GM12892 (cell line): ENCODE data around the gene OXCT1.

Source experiments
- POLR2A ChIP-seq: IDR thresholded peaks from 2 replicates; pipeline ENCODE4 v1.6.1; 2011; ENCODE audit warnings: low read depth, low read length, control low read depth
- TAF1 ChIP-seq: IDR thresholded peaks from 2 replicates; pipeline ENCODE4 v1.6.1; 2011; ENCODE audit warnings: low read depth, mild to moderate bottlenecking, control low read depth, low read length, borderline replicate concordance

DNA sequence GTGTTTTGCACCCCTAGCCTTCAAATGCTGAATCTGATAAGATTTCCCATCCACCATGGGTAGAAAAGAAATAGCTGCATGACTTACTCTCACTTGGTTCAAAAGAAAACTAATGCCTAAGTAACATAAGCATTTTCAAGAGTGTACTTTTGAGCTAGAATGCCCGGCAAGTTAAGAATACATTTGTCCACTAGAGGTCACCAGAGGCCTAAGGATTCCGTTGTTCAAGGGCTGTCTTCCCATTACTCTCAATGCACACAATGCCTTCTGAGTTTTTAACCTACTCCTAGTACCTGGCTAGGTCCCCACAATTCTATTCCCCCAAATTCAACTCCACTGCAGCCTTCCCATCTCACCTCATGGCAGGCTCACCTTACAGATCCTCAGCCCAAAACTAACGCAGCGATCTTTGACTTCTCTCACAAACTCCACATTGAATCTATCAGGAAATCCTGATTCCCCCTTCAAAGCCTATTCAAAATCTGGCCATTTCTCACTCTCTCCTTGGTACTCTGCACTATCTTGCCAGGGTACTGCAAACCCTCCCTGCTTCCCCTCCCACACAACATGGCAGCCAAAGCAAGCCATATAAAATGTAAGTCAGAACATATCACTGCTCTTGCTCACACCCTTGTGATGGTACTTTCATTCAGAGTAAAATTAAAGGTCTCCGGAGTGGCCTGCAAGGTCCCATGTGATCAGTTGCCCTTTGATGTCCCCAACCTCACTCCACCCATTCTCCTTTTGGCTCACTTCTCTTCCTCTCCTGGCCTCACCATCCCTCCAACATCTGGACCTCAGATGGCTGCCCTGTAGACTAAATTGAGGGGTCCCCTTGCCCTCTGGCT lies 13.4 kb downstream of the OXCT1 start:
- TF ChIP-seq TAF1: no peak
- TF ChIP-seq POLR2A: no peak
